ENCODE data around the gene SPATA31C2.
"Not testable (repeated sequence)": the region's sequence is repeated elsewhere in the genome, so short reads cannot be mapped to it uniquely, and the experiment has no call there.

The SPATA31C2 gene

GRCh38 chr9:88138375-88138774 is at the start of gene SPATA31C2:
SPATA31C2 (minus strand) TSS chr9:88138475; CDS start chr9:88138446, 29 bp downstream.
- not testable (repeated sequence) for DNase-seq

GRCh38 chr9:88187631-88188030 is 49.4 kb upstream of the SPATA31C2 start:
- DNase-seq = no peak

- DNase-seq = no peak
Observed at GRCh38 chr9:88186495-88187110, 48.3 kb upstream of the SPATA31C2 start.

- DNase-seq = no peak
Observed at GRCh38 chr9:88184976-88185375, 46.7 kb upstream of the SPATA31C2 start.

- DNase-seq = no peak
Observed at GRCh38 chr9:88183798-88184495, 45.7 kb upstream of the SPATA31C2 start.

GRCh38 chr9:88182501-88182900 is 44.2 kb upstream of the SPATA31C2 start:
- DNase-seq = no peak

- no peak for DNase-seq
Observed at GRCh38 chr9:88180081-88180765, 41.9 kb upstream of the SPATA31C2 start.

GRCh38 chr9:88179062-88179521 is 40.8 kb upstream of the SPATA31C2 start:
- no peak for DNase-seq

GRCh38 chr9:88178641-88179040 is 40.4 kb upstream of the SPATA31C2 start:
- DNase-seq = no peak

- no peak for DNase-seq
Observed at GRCh38 chr9:88177371-88177770, 39.1 kb upstream of the SPATA31C2 start.

- no peak for DNase-seq
Observed at GRCh38 chr9:88174324-88174723, 36.0 kb upstream of the SPATA31C2 start.

GRCh38 chr9:88173378-88173999 is 35.2 kb upstream of the SPATA31C2 start:
- DNase-seq = peak; percentile 57

GRCh38 chr9:88169700-88170099 is 31.4 kb upstream of the SPATA31C2 start:
- DNase-seq = no peak

- no peak for DNase-seq
Observed at GRCh38 chr9:88168564-88168963, 30.3 kb upstream of the SPATA31C2 start.

GRCh38 chr9:88166660-88167059 is 28.4 kb upstream of the SPATA31C2 start:
- DNase-seq = no peak

- no peak for DNase-seq
Observed at GRCh38 chr9:88164850-88165249, 26.6 kb upstream of the SPATA31C2 start.

GRCh38 chr9:88161144-88161543 is 22.9 kb upstream of the SPATA31C2 start:
- DNase-seq = no peak

- DNase-seq = no peak
Observed at GRCh38 chr9:88143957-88144625, 5.8 kb upstream of the SPATA31C2 start.

- DNase-seq = no peak
Observed at GRCh38 chr9:88143179-88143578, 4.9 kb upstream of the SPATA31C2 start.

GRCh38 chr9:88133552-88133951 is 4.7 kb downstream of the SPATA31C2 start:
- not testable (repeated sequence) for DNase-seq

- not testable (repeated sequence) for DNase-seq
Observed at GRCh38 chr9:88129556-88129955, 8.7 kb downstream of the SPATA31C2 start.

GRCh38 chr9:88127700-88128300 is 10.5 kb downstream of the SPATA31C2 start:
- not testable (repeated sequence) for DNase-seq
